Fibroblast of peridontal ligament (primary cell): Measurements from ENCODE around the gene ACTR5.
"Not testable (repeated sequence)": the region's sequence is repeated elsewhere in the genome, so short reads cannot be mapped to it uniquely, and the experiment has no call there.

Experiments used
- DNase-seq: peaks from one replicate; pipeline ENCODE4 v3.0.0-alpha.2; 2010; ENCODE audit errors: extremely low read depth

ACTR5 gene

DNA sequence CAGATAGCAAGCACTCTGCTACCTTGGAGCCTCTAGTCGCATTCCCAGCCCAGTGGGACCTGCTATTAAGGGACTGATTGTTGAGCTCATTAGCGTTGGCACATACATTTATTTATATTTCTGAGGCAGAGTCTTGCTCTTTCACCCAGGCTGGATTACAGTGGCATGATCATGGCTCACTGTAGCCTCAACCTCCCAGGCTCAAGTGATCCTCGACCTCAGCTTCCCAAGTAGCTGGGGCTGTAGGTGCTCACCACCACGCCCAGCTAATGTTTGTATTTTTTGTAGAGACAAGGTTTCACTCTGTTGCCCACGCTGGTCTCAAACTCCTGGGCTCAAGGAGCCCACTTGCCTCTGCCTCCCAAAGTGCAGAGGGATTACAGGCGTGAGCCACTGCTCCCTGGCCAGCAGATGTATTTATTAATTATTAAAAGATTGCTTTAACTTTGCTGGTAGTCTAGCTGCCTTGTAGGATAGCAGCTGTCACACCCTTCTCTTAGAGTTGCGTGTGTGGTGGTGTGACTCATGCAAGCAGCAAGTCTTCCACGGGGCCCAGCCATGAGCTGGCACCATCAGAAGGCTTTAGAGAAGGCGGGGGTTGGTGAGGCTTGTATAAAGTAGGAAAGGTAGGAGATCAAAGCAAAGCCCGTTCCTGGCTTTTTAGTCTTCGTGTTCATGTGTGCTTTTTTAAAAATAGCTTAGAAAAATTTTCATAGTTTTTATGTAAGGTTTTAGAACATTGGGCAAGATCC lies 16.5 kb downstream of the ACTR5 start:
- peak; percentile 78 for DNase-seq

DNA sequence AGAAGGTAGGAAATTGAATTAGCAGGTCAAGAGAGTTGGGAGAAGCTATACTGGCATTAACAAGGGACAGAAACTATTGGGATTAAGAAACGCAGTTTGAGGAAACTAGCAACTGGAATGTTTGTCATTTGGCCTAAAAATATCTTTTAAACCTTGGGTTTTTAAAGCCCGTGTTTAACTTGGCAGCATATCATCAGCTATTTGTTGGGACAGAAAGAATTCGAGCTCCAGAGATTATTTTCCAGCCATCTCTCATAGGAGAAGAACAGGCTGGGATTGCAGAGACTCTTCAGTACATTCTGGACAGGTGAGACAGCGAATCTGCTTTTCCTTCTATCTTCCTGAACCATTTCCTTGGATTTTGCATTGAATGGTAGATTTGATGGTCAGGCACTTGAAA lies 17.8 kb downstream of the ACTR5 start:
- DNase-seq, result peak; percentile 37

DNA sequence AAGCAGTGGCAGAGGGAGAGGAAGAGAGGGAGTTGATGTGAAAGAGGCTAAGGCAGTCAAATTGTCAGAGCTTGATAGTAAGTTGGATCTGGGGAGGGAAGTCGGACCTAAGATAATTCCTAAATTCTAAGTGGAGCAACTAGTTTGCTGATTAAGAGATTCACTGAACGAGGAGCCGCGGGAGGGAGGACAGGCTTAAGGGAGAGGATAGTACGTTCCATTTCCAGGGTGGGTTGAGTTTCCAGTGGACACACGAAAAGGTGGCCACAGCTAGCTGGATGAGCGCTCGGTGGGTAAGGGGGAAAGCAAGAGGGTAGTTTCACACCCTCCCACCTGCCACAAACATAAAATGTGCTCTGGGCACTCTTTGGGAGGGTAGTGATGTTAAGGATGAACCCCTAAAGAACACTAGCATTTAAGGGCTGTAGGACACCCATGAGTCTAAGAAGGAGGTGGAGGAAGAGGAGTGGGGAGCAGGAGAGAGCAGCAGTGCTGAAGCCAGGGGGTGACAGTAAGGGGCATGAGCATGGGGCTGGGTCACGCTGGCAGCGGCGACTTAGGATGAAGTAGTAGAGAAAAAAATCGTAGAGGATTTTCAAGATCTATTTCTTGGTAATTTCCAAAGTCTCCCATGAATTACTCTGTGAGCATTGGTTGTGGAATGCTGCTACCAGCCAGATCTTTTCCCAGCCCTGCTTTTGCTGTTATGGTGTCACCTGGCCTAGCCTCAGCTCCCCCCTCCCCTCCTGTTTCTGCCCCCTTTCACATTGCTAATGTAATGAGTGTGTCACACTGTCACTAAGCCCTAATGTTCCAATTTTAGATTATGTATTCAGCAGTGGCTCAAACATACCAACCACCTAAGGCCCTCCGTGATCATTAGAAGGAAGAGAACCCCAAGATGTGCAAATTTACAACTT lies 21.4 kb downstream of the ACTR5 start:
- no peak for DNase-seq

DNA sequence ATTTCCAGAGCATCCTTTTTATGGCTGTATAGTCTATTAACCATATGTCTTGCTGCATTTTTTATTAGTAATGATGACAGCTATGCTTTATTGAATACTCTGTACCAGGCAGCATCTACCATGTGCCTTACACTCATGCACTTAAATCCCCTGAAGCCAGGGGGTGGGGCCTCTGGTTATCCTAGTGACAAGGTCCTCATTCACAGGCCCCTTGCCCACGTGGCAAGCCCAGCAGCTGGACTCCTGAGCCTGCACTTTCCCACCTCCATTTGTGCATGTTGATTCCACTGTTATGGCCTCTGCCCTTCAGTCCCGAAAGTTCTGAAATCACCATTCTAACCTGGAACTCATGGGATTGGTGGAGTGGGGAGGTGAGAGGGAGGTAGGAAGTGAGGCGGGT lies 22.3 kb downstream of the ACTR5 start:
- DNase-seq, result no peak

DNA sequence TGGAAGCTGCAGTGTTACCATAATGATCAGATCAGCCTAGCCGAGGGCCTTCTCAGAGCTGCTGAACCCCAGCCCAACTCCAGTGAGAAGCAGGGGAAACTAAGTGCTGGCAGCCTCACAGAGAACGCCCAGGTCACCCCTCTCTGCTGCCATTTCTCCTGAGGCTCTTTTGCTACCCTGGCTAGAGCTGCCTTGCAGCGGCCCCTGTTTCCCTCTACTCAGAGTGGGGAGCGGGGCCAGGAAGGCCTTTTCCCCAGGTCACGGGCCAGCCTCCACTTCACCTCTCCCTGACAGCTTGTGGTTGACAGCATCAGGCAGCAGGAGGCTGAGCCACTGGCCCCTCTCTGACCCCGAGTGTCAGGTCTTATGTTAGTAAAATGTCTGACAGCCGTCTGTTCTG lies 22.7 kb downstream of the ACTR5 start:
- DNase-seq, result no peak

DNA sequence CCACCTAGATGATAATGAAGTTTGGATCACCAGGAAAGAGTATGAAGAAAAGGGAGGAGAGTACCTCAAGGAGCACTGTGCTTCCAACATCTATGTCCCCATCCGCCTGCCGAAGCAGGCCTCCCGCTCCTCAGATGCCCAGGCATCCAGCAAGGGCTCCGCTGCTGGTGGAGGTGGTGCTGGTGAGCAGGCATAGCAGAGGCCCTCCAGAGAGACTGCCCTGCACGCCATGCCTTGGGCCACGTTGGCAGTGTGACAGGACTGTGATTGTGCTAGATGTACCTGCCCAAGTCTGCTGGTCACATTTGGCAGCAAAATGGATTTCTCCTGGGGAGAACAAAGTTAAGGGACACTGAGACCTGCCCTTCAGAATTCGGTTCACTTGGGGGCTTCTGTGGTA lies 23.4 kb downstream of the ACTR5 start:
- DNase-seq, result no peak

DNA sequence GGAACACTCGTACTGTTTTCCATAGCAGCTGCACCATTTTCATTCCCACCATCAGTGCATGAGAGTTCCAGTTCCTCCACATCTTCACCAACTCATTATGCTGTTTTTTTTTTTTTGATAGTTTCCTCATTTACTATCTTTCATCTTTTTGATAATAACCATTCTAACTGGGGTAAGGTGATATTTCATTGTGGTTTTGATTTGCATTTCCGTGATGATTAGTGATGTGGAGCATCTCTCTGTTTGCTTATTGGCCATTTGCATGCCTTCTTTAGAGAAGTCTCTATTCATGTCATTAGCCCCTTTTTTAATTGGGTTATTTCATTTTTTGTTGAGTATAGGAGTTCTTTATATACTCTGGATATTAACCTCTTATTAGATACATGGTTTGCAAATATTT lies 25.9 kb downstream of the ACTR5 start:
- DNase-seq, result no peak

DNA sequence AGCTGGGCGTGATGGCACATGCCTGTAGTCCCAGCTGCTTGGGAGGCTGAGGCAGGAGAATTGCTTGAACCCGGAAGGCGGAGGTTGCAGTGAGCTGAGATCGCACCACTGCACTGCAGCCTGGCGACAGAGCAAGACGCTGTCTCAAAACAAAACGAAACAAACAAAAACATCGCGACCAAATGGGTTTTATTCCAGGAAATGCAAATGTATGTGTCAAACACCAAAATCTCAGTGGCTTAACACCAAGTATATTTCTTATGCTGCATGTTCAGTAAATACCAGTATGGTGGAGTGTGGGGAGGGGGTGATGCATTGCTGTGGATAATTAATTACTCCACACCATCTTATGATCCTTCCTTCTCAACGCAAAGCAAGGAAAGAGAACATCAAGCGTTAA lies 28.1 kb downstream of the ACTR5 start:
- DNase-seq, result no peak

DNA sequence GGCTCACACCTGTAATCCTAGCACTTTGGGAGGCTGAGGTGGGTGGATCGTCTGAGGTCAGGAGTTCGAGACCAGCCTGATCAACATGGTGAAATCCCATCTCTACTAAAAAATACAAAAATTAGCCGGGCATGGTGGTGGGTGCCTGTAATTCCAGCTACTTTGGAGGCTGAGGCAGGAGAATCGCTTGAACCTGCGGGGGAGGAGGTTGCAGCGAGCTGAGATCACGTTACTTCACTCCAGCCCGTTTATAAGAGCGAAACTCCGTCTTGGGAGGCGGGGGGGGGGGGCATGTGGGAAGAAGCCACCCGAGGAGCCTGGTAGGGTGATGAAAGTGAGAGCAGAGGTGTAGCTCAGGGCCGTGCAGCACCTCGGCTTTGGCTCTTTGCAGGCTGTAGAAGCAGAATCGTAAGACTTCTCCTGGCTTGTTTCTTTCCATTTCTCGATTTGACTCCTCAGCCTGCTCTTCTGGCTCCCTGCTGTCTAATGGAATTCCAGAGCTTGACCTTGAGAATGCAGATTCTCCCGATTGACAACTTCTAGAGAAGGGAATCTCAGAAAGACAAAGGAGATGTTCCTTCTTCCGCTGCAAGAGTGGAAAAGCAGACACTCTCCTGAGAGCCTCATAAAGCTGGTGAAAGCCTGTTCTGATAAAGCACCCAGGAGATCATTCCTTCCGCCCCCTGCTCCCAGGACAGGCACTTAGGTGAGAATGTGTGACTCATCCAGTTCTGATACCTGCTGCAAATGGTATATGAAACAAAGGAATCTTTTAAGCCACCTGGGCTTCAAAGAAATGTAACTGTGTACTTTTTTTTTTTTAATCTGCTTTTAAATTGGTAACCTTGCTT lies 31.2 kb downstream of the ACTR5 start:
- DNase-seq, result no peak

DNA sequence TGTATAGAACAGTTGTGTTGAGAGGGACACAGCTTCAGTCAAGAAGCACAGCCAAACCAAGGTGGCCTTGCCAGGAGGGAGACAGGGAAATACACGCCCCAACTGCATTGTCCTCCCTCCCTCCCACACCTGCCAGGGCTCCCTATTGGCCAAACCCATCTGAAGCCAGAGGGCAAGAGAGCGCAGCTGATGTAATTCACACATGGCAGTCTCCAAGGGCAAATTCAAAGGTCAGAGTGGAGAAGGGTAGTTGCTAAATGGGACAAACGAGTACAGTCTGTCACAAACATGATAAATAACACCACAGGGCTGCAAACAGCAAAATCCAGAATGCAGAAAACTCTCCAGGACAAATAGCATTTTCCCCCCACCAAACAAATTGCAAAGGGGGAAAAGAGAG lies 34.0 kb downstream of the ACTR5 start:
- no peak for DNase-seq

DNA sequence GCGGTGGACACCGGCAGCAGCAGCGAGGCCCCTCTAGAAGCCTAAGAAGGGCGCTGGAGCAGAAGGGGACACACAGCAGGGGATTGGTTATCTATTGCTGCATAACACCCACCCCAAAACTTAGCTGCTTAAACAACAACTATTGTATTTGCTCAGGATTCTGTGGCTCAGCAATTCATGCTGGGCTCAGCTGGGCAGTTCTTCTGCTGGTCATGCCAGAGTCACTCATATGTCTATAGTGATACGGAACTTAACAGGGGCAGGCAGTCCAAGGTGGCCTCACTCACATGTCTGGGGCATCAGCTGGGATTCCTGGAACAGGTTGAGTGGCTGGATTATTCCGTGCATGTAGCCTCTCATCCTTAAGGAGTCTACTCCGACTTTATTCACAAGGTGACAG lies 39.6 kb downstream of the ACTR5 start:
- no peak for DNase-seq

DNA sequence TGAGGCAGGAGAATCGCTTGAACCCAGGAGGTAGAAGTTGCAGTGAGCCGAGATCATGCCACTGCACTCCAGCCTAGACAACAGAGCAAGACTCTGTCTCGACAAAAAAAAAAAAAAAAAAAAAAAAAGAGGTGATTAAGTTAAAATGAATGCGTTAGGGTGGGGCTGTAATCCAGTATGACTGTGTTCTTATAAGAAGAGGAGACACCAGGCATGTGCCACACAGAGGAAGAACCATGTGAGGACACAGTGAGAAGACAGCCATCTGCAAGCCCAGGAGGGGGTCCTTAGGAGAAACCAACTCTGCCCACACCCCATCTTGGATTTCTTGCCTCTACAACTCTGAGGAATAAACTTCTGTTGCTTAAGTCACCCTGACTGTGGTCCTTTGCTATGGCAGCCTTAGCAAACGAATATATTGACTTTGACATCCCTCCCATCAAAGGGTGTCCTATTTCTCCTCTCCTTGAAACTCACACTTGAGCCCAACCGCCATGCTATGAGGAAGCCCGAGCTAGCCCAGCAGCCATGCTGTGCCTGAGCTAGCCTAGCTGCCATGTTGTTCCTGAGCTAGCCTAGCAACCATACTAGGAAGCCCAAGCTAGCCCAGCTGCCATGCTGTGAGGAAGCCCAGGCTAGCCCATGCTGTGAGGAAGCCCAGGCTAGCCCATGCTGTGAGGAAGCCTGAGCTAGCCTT lies 41.4 kb downstream of the ACTR5 start:
- no peak for DNase-seq

DNA sequence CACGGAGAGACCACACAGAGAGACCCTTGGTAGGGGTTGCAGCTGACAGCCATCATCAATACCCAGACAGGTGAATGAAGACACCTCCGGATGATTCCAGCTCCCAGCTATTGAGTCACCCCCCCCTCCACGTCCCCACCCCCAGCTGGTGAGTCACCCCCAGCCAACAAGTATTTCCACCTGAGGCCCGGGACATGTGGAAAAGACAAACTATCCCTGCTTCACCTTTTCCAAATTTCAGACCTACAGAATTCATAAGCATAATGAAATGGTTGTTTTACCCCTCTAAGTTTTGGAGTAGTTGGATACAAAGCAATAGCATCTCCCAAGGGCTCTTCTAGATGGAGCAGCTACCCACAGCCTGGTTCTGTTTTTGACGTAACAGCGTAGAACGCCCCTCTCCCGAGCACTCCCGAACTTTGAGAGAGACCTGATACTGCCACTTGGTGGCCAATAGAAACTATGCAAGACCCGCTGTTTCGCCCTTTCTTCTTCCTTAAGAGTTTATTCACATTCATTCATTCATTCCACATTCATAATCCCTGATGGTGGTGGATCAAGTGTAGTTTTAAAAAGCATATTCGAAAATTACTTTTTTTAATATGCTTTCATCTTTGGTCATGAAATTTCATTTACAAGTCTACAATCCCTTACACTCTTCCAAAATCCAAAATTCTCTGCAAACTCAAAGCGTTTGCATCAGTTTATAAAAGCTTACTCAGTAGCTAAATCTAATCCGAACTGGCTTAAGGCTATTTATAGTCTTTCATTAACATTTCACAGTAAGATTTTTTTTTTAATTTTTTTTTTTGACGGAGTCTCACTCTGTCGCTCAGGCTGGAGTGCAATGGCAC lies 42.2 kb downstream of the ACTR5 start:
- no peak for DNase-seq

DNA sequence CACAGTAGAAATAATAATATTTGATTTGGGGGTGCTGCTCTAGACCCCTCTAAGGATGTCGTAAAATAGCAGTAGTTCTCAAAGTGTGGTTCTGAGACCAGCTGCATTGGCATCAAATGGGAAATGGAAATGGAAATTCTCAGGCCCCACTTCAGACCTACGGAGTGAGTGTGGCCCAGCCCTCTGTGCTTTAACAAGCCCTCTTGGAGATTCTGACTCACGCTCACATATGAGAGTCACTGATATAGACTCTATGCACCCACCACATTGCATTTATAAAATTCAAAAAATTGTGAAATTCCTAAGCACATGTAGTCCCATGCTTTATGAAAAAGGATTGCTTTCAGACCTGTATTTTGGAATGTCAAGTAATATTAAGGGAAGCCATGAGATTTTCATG lies 43.0 kb downstream of the ACTR5 start:
- no peak for DNase-seq

DNA sequence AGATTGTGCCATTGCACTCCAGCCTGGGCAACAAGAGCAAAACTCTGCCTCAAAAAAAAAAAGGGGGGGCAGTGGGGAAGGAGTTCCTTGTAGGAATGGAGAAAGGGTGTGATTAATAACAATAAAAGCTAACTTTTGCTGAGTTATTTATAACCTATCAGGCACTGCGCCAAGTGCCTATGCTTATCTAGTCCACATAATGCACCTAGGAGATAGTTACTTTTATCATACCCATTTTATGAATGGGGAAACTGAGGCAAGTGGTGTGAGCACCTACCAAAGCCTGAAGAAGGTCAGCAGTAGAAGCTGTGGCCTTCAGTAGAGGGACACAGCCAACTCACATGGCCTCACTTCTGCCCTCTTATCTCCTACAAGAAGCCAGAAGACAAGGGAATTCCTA lies 43.7 kb downstream of the ACTR5 start:
- no peak for DNase-seq

DNA sequence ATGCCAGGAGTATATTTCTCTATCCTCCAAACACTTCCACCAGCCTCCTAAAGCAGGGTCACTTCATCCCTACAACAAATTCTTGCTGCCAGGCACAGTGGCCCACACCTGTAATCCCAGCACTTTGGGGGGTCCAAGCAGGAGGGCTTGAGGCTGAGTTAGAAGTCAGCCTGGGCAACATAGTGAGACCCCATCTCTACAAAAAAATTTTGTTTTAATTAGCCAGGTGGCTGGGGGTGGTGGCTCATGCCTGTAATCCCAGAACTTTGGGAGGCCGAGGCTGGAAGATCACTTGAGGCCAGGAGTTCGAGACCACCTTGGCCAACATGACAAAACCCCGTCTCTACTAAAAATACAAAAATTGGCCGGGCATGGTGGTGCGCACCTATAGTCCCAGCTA lies 45.8 kb downstream of the ACTR5 start:
- DNase-seq, result not testable (repeated sequence)

DNA sequence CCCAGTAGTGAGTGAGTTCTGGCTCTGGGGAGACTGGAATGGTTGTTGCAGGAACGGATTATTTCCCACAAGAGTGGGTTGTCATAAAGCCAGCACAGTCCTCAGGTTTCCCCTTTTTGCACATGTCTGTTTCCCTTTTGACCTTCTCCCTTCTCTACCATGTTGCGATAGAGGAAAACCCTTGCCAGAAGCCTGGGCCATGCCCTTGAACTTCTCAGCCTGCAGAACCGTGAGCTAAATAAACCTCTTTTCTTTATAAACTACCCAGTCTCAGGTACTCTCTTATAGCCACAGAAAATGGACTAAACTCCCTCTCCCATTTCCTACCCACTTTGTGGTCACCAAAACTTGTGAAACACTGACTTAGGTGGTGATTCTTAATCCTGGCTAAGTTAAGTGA lies 50.0 kb downstream of the ACTR5 start:
- no peak for DNase-seq

DNA sequence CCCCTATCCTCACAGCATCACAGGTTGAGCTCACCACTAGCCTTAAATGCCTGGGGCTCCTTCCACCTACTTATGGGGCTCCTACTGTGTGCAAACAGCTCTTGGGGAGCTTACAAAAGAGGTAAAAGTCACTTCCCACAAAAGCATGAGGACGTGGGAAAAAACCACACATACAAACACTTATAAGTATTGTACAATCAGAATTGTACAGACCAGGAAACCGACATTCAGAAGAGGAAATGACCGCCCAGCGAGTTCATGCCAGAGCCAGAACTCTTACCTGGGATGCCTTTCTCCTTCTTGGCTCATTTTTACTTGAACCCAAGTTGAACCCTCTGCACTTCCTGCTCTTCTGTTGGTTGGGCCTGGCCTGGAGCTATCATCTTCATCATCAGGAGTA lies 50.9 kb downstream of the ACTR5 start:
- no peak for DNase-seq

DNA sequence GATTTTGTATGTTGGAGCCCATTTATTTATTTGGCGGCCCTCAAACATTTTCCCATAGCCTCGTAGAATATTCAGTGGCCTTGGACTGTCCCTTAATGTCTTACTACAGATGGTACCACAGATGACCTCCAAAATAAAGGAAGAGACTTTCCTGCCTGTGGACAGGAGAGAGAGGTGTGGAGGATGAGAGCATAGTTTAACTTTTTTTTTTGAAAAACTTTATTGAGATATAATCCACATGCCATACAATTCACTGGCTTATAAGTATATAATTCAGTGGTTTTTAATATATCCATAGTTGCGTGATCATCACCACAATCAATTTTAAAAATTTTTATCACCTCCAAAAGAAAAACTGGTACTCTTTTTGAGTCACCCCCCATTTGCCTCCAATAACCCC lies 52.6 kb downstream of the ACTR5 start:
- DNase-seq, result no peak

DNA sequence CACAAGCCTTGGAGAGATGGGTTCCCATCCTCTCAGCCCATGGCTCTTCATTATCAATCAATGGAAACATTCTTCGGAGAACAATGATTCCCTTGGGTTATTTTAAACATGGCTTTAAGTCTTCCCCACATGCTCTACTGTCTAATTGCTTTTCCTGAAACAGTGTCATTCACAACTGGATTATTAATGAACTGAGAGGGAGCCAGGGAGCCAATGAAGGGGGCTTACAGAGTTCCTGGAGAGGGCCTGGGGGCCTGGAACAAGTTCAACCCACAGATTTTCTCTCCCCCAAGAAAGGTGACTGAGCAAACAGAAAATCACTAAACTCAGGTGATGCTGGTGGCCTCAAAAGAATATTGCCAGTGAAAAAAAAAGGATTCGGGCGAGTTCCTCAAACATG lies 56.0 kb downstream of the ACTR5 start:
- DNase-seq, result no peak
